Kidney (tissue), 14 donors: Measurements from ENCODE around the gene TNRC6C. TPM values are rescaled to one million over a fixed set of nuclear protein-coding genes. Genes with fewer than 3 reads are reported as not detected.

Source experiments
- DNase-seq, 5 donors: peaks; one replicate each; pipeline ENCODE4 v3.0.0-alpha.2; 2013 to 2020
- FAIRE-seq: peaks from 2 replicates; lab custom pipeline; 2012; peaks lifted over from hg19 to GRCh38; lab: Jason Lieb, UNC
- H3K27ac ChIP-seq, 2 donors: one replicate each; pipeline ENCODE4 v1.7.0; 2013; ENCODE audit warnings: low read depth in 2 of 2, low read length in 2 of 2, inconsistent platforms in 1 of 2
- H3K27me3 ChIP-seq: one replicate; pipeline ENCODE4 v1.7.1; 2013; ENCODE audit warnings: low read length, inconsistent platforms; ENCODE audit not compliant: control insufficient read depth, insufficient read depth
- H3K36me3 ChIP-seq, 3 donors: one replicate each; pipeline versions ENCODE4 v1.7.0 to v1.7.1; 2013; ENCODE audit warnings: low read length in 3 of 3, control low read depth in 1 of 3, inconsistent platforms in 1 of 3; ENCODE audit not compliant: insufficient read depth in 3 of 3, control insufficient read depth in 2 of 3
- H3K4me1 ChIP-seq, 3 donors: one replicate each; pipeline versions ENCODE4 v1.7.0 to v1.7.1; 2013; ENCODE audit warnings: low read length in 3 of 3, inconsistent platforms in 1 of 3, low read depth in 1 of 3; ENCODE audit not compliant: control insufficient read depth in 2 of 3, insufficient read depth in 2 of 3
- H3K4me3 ChIP-seq, 3 donors: one replicate each; pipeline versions ENCODE4 v1.7.0 to v1.8.1; 2013; ENCODE audit warnings: low read length in 3 of 3, control low read depth in 1 of 3, inconsistent platforms in 1 of 3
- H3K9ac ChIP-seq, 3 donors: one replicate each; pipeline versions ENCODE4 v1.7.0 to v1.7.1; 2013; ENCODE audit warnings: low read length in 3 of 3, control low read depth in 1 of 3, inconsistent platforms in 1 of 3
- H3K9me3 ChIP-seq, 3 donors: one replicate each; pipeline versions ENCODE4 v1.7.0 to v1.7.1; 2013; ENCODE audit warnings: low read length in 3 of 3, control low read depth in 1 of 3, inconsistent platforms in 1 of 3; ENCODE audit not compliant: control insufficient read depth in 2 of 3, insufficient read depth in 1 of 3
- CTCF ChIP-seq: IDR thresholded peaks from 3 replicates; pipeline ENCODE4 v1.5.1; 2012; ENCODE audit warnings: mild to moderate bottlenecking, moderate library complexity, borderline replicate concordance; ENCODE audit not compliant: insufficient read depth; ENCODE audit errors: extremely low read depth
- intact Hi-C: fragments of 100-400 bp; cut with DNase I; formaldehyde crosslinking; loops from one replicate; pipeline ENCODE4 v1.11.1; 2022
- polyA plus RNA-seq: library from polyadenylated mRNA; stranded (reverse); fragments of 350-450 nt; fragmentation: Illumina TruSeq; extraction: RNeasy Lipid Tissue Mini Kit (QIAGEN cat#74804); gene quantifications from one replicate; pipeline ENCODE4 v1.2.3, GENCODE V29; 2014; ENCODE audit warnings: low read depth, low replicate concordance; ENCODE audit not compliant: insufficient read depth
- total RNA-seq: library from RNA; stranded (reverse); fragmentation: NEBNext Ultra II Directional; extraction: Animal tissue kit (Norgen Biotek cat#: 25700); gene quantifications from one replicate; pipeline ENCODE4 v1.2.1, GENCODE V29; 2021
- donor health status: control.
- donor health status: control.
- donor health status: control.
- donor health status: control.
- donor health status: control.
- donor health status: DM: yes; HTN: yes; CAD: no.
- donor health status: Normal renal cell carcinoma (clear cell type).

TNRC6C gene
- total and polyA plus RNA-seq, 2 donors from 2014 or later: 1.9 to 29.4 TPM

- no peak for TF ChIP-seq CTCF
- FAIRE-seq: no peak
- no peak for DNase-seq
- Histone ChIP-seq H3K4me3 (no peak overlapping the region), H3K9ac (no peak overlapping the region), H3K9me3 (no peaks in the 10 kb centered on the region), H3K27ac (no peak overlapping the region), H3K36me3 (peaks cover 0 to 4% (median 0%) of the 10 kb centered on the region in 3 donors), H3K4me1 (no peaks in the 10 kb centered on the region), H3K27me3 (no peaks in the 10 kb centered on the region)
- intact Hi-C loops: loop anchor here (10.0 kb wide), 1 partner anchor 470 kb away; no protein-coding TSS in a partner anchor
Measured at GRCh38 chr17:78014646-78015045, 56.1 kb downstream of the TNRC6C start.

- H3K4me3 ChIP-seq: no peak overlapping the region
- TF ChIP-seq CTCF: no peak
- H3K9me3 ChIP-seq: no peaks in the 10 kb centered on the region
- H3K36me3 ChIP-seq: no peaks in the 10 kb centered on the region
- intact Hi-C loops: loop anchor here (10.0 kb wide), 1 partner anchor 472 kb away; no protein-coding TSS in a partner anchor
- H3K4me1 ChIP-seq: no peaks in the 10 kb centered on the region
- FAIRE-seq (no peak), DNase-seq (no peak)
- H3K27me3 ChIP-seq: no peaks in the 10 kb centered on the region
- no peak overlapping the region for H3K9ac ChIP-seq
- no peak overlapping the region for H3K27ac ChIP-seq
Measured at GRCh38 chr17:78016852-78017251, 58.3 kb downstream of the TNRC6C start.

GRCh38 chr17:78019367-78019975 is 61.0 kb downstream of the TNRC6C start:
- peak in 2 of 5 donors; percentile 24 to 71 for DNase-seq
- no peaks in the 10 kb centered on the region for H3K4me1 ChIP-seq
- H3K9me3 ChIP-seq: no peaks in the 10 kb centered on the region
- intact Hi-C loops: loop anchor here (10.0 kb wide), 1 partner anchor 475 kb away; no protein-coding TSS in a partner anchor
- H3K4me3 ChIP-seq: no peak overlapping the region
- H3K9ac ChIP-seq: no peak overlapping the region
- H3K27ac ChIP-seq: no peak overlapping the region
- peak; percentile 30 for FAIRE-seq
- H3K27me3 ChIP-seq: no peaks in the 10 kb centered on the region
- no peaks in the 10 kb centered on the region for H3K36me3 ChIP-seq
- peak; percentile 11 for TF ChIP-seq CTCF
